ENCODE results near the gene DPP10. TPM values are rescaled to one million over a fixed set of nuclear protein-coding genes. Genes with fewer than 3 reads are reported as not detected.

DPP10 gene
- total and polyA plus RNA-seq, 3 experiments from 2014 or later = not detected

DNA sequence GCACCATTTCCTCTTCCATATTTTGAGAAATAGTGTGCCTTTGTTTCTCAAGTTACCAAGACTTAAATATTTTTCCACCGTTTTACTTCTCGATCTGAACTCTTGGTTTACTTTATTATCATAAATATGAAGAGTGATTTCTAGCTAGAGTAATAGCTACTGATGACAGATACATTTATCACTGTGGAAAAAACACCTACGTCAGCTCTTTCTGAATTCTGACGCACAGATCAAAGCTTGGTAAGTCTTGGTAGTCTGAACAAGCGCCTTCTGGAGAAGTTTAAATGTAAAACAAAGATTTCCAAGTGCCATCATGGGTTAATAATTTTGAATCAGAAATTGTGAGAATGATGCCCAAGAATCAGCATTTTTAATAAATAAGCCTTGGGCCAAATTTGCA lies 367.7 kb downstream of the DPP10 start:
- H3K4me3 Mint-ChIP-seq = no peak overlapping the region
- no peaks in the 10 kb centered on the region for H3K27me3 ChIP-seq (ENCODE audit: insufficient read depth, low read length, poor library complexity, severe bottlenecking)
- DNase-seq = no peak
- no peaks in the 10 kb centered on the region for H3K4me1 Mint-ChIP-seq
- H3K36me3 ChIP-seq (ENCODE audit: insufficient read depth, low read length) = no peaks in the 10 kb centered on the region
- no peak overlapping the region for H3K27ac ChIP-seq (ENCODE audit: low read depth, low read length)
- H3K27me3 Mint-ChIP-seq = no peaks in the 10 kb centered on the region
- no peaks in the 10 kb centered on the region for H3K9me3 ChIP-seq (ENCODE audit: low read length)
- H3K4me1 ChIP-seq (ENCODE audit: insufficient read depth, low read length) = no peaks in the 10 kb centered on the region
- H3K27ac Mint-ChIP-seq = no peak overlapping the region
- POLR2A ChIA-PET = no interaction called here
- peaks cover under 1 to 9% (median 5%) of the 10 kb centered on the region in 5 donors for H3K9me3 Mint-ChIP-seq
- no peak overlapping the region for H3K4me3 ChIP-seq (ENCODE audit: low read length)
- H3K36me3 Mint-ChIP-seq = no peaks in the 10 kb centered on the region
- CTCF ChIA-PET = no interaction called here

DNA sequence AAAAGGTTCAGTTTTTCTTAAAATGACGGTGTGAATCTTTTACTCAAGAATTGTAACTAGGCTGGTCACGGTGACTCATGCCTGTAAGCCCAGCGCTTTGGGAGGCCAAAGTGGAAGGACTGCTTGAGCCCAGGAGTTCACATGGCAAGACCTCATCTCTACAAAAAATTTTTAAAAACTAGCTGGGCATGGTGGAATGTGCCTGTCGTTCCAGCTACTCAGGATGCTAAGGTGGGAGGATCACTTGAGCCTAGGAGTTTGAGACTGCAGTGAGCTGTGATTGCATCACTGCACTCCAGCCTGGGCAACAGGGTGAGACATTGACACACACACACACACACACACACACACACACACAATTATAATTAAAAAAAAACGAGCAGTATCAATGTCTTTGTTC lies 369.8 kb downstream of the DPP10 start:
- ChIA-PET CTCF (no interaction called here), POLR2A (no interaction called here)
- Mint-ChIP-seq H3K27me3 (no peaks in the 10 kb centered on the region), H3K27ac (no peak overlapping the region), H3K4me1 (no peaks in the 10 kb centered on the region), H3K9me3 (peaks cover 0 to 9% (median 4%) of the 10 kb centered on the region in 5 donors), H3K4me3 (no peak overlapping the region), H3K36me3 (no peaks in the 10 kb centered on the region)
- Histone ChIP-seq H3K9me3 (ENCODE audit: low read length) (no peaks in the 10 kb centered on the region), H3K27me3 (ENCODE audit: insufficient read depth, low read length, poor library complexity, severe bottlenecking) (no peaks in the 10 kb centered on the region), H3K4me1 (ENCODE audit: insufficient read depth, low read length) (no peaks in the 10 kb centered on the region), H3K27ac (ENCODE audit: low read depth, low read length) (no peak overlapping the region), H3K36me3 (ENCODE audit: insufficient read depth, low read length) (no peaks in the 10 kb centered on the region), H3K4me3 (ENCODE audit: low read length) (no peak overlapping the region)
- DNase-seq = no peak

DNA sequence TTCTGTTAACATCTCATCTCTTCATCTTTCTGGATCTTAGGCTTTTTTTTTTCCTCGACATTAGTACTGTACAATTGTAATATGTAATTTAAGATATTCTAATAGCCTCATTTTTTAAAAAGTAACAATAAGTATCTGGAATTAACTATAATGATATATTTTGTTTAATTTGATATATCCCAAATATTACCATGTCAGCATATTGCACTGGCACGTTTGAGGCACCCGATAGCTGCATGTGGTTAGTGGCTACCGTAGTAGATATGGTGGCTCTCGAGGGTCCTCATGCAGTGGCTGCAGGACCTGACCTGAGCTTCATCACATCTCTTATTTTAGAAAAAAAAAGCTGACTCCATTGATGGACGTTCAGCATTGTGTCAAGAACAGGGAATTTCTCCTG lies 371.9 kb downstream of the DPP10 start:
- ChIA-PET POLR2A (no interaction called here), CTCF (no interaction called here)
- Mint-ChIP-seq H3K27ac (no peak overlapping the region), H3K4me3 (no peak overlapping the region), H3K4me1 (no peaks in the 10 kb centered on the region), H3K27me3 (no peaks in the 10 kb centered on the region), H3K36me3 (no peaks in the 10 kb centered on the region), H3K9me3 (peaks cover 3 to 9% (median 6%) of the 10 kb centered on the region in 5 donors)
- Histone ChIP-seq H3K4me1 (ENCODE audit: insufficient read depth, low read length) (no peaks in the 10 kb centered on the region), H3K36me3 (ENCODE audit: insufficient read depth, low read length) (no peaks in the 10 kb centered on the region), H3K27me3 (ENCODE audit: insufficient read depth, low read length, poor library complexity, severe bottlenecking) (no peaks in the 10 kb centered on the region), H3K9me3 (ENCODE audit: low read length) (no peaks in the 10 kb centered on the region), H3K4me3 (ENCODE audit: low read length) (no peak overlapping the region), H3K27ac (ENCODE audit: low read depth, low read length) (no peak overlapping the region)
- no peak for DNase-seq

DNA sequence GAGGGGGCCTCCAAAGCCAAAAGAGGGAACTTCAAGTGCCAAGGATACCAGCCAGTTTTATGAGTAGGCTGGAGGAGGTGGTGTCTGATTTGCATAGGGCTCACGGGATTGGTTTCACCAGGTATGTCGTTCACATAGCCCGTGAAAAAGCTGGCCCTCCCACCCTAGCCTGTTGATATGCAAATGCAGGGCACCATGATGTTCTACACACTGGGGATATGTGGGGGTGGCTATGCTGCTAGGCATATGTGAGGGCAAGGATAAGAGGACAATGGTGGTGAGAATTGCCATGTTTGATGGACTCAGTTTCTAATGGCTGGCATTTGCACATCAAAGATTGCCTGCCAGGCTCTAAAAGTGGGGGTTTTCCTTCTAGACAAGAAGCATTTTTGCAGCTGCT lies 378.6 kb downstream of the DPP10 start:
- H3K36me3 Mint-ChIP-seq = no peaks in the 10 kb centered on the region
- H3K4me1 Mint-ChIP-seq = no peaks in the 10 kb centered on the region
- no peaks in the 10 kb centered on the region for H3K36me3 ChIP-seq (ENCODE audit: insufficient read depth, low read length)
- no peaks in the 10 kb centered on the region for H3K9me3 ChIP-seq (ENCODE audit: low read length)
- ChIA-PET POLR2A (no interaction called here), CTCF (no interaction called here)
- H3K4me3 ChIP-seq (ENCODE audit: low read length) = no peak overlapping the region
- no peaks in the 10 kb centered on the region for H3K27me3 Mint-ChIP-seq
- no peak for DNase-seq
- H3K4me3 Mint-ChIP-seq = no peak overlapping the region
- H3K9me3 Mint-ChIP-seq = peaks cover 3 to 9% (median 6%) of the 10 kb centered on the region in 5 donors
- no peak overlapping the region for H3K27ac Mint-ChIP-seq
- H3K27me3 ChIP-seq (ENCODE audit: insufficient read depth, low read length, poor library complexity, severe bottlenecking) = no peaks in the 10 kb centered on the region
- no peaks in the 10 kb centered on the region for H3K4me1 ChIP-seq (ENCODE audit: insufficient read depth, low read length)
- no peak overlapping the region for H3K27ac ChIP-seq (ENCODE audit: low read depth, low read length)

DNA sequence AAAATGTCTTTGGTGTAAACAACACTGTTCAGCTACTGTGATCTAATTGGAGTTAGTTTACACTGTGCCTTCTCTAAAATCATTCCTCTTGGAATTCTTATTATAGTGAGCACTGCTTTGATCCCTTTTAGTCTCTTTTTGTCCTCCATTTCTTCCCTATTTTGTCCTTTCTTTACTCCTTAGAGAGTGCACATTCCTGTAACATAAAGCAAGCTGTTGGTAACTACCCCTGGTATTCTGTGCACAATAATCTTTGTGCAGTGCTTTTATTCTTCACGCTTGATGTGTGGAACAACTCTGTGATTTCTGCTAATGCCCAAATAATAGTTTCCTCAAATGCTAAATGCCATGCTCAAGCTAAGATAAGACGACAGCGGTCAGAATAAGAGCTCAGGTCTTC lies 401.5 kb downstream of the DPP10 start:
- no peaks in the 10 kb centered on the region for H3K27me3 ChIP-seq (ENCODE audit: insufficient read depth, low read length, poor library complexity, severe bottlenecking)
- H3K4me1 Mint-ChIP-seq = no peaks in the 10 kb centered on the region
- H3K4me1 ChIP-seq (ENCODE audit: insufficient read depth, low read length) = no peaks in the 10 kb centered on the region
- CTCF ChIA-PET = no interaction called here
- no peak overlapping the region for H3K4me3 Mint-ChIP-seq
- POLR2A ChIA-PET = no interaction called here
- H3K4me3 ChIP-seq (ENCODE audit: low read length) = no peak overlapping the region
- H3K36me3 Mint-ChIP-seq = no peaks in the 10 kb centered on the region
- DNase-seq = no peak
- H3K27me3 Mint-ChIP-seq = no peaks in the 10 kb centered on the region
- no peaks in the 10 kb centered on the region for H3K36me3 ChIP-seq (ENCODE audit: insufficient read depth, low read length)
- no peaks in the 10 kb centered on the region for H3K9me3 ChIP-seq (ENCODE audit: low read length)
- no peak overlapping the region for H3K27ac Mint-ChIP-seq
- peaks cover 0 to 26% (median 4%) of the 10 kb centered on the region in 5 donors for H3K9me3 Mint-ChIP-seq
- H3K27ac ChIP-seq (ENCODE audit: low read depth, low read length) = no peak overlapping the region

DNA sequence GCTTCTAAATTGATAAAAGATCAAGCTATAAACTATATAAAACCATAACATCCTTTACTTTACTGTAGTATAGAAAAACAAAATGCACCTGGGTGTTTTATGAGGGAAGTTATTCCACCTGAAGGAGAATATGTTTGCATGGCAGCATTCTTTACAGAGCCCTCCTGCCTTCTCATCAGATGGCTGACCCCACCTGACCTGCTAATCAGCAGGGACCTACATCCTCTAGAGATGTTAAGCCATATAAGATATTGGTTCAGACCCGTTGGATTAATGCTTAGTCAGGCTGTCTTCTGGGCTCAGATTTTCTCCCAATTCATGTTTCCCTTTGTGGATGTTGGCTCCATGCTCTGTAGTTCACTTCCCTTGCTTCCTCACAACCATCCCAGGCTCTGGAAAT lies 414.8 kb downstream of the DPP10 start:
- H3K36me3 Mint-ChIP-seq = no peaks in the 10 kb centered on the region
- ChIA-PET POLR2A (no interaction called here), CTCF (no interaction called here)

DNA sequence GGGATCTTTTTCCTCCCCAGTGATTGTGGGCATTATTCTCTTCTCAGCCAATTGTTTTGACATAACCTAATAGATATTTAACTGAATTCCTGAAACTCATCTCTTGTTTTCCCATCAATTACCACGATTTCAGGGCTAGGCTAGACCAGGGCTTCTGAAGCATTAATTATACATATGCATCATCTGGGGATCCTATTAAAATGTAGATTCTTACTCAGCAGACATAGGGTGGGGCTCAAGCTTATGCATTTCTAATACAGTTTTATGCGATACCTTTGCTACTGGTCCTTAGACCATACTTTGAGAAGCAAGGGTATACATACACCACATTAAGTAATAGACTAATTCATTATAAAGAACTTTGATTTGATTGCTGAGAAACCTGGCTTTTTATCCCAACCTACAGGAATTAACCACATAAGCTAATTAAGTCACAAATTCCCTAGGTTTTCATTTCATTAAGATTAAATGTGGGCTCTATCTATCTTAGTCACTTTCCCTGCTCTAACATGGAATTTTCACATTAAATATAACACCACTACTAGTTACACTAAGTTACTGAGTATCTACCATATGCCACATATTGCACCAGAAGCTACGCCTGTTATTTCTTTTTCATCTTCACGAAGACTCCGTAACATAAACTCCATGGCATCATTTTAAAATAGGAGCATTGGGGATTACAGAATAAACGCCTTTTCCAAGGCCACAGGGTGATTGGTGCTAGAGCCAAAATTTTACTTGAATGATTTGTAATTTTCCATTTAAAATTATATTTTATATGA lies 417.5 kb downstream of the DPP10 start:
- H3K4me1 Mint-ChIP-seq = no peaks in the 10 kb centered on the region
- peaks cover 0 to 15% (median 2%) of the 10 kb centered on the region in 5 donors for H3K9me3 Mint-ChIP-seq
- DNase-seq = no peak
- no peak overlapping the region for H3K27ac ChIP-seq (ENCODE audit: low read depth, low read length)
- ChIA-PET CTCF (no interaction called here), POLR2A (no interaction called here)
- no peaks in the 10 kb centered on the region for H3K27me3 Mint-ChIP-seq
- H3K4me1 ChIP-seq (ENCODE audit: insufficient read depth, low read length) = no peaks in the 10 kb centered on the region
- H3K27me3 ChIP-seq (ENCODE audit: insufficient read depth, low read length, poor library complexity, severe bottlenecking) = no peaks in the 10 kb centered on the region
- no peak overlapping the region for H3K4me3 ChIP-seq (ENCODE audit: low read length)
- H3K27ac Mint-ChIP-seq = no peak overlapping the region
- no peak overlapping the region for H3K4me3 Mint-ChIP-seq
- no peaks in the 10 kb centered on the region for H3K36me3 Mint-ChIP-seq
- no peaks in the 10 kb centered on the region for H3K36me3 ChIP-seq (ENCODE audit: insufficient read depth, low read length)
- H3K9me3 ChIP-seq (ENCODE audit: low read length) = no peaks in the 10 kb centered on the region

More for the DNA sequence above, 414.8 kb downstream of the DPP10 start:
- peaks cover 0 to 15% (median under 1%) of the 10 kb centered on the region in 5 donors for H3K9me3 Mint-ChIP-seq
- H3K27ac ChIP-seq (ENCODE audit: low read depth, low read length) = no peak overlapping the region
- no peaks in the 10 kb centered on the region for H3K36me3 ChIP-seq (ENCODE audit: insufficient read depth, low read length)
- DNase-seq = no peak
- no peaks in the 10 kb centered on the region for H3K4me1 Mint-ChIP-seq
- no peaks in the 10 kb centered on the region for H3K9me3 ChIP-seq (ENCODE audit: low read length)
- H3K27ac Mint-ChIP-seq = no peak overlapping the region
- H3K4me3 Mint-ChIP-seq = no peak overlapping the region
- H3K4me3 ChIP-seq (ENCODE audit: low read length) = no peak overlapping the region
- H3K27me3 ChIP-seq (ENCODE audit: insufficient read depth, low read length, poor library complexity, severe bottlenecking) = no peaks in the 10 kb centered on the region
- no peaks in the 10 kb centered on the region for H3K27me3 Mint-ChIP-seq
- no peaks in the 10 kb centered on the region for H3K4me1 ChIP-seq (ENCODE audit: insufficient read depth, low read length)

DNA sequence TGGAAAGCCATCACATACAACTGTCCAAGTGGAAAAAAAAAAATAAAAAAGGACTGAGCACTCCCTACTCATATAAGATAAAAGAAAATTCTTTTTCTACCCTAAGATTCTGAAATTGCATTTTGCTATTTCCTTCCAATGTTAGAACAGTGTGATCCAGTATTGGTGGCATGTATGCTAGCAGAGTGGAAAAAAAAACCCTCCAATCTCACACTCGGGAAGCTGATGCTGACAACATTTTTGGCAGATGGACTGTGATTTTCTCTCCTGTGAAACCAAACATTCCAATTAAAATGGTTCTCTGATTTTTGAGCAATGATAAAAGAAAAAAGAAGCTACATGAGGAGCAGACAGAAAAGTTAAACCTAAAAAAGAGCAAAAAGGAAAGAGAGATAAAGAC lies 419.8 kb downstream of the DPP10 start:
- CTCF ChIA-PET = no interaction called here
- Mint-ChIP-seq H3K4me3 (no peak overlapping the region), H3K36me3 (no peaks in the 10 kb centered on the region), H3K9me3 (peaks cover 0 to 12% (median 2%) of the 10 kb centered on the region in 5 donors), H3K4me1 (no peaks in the 10 kb centered on the region), H3K27ac (no peak overlapping the region), H3K27me3 (no peaks in the 10 kb centered on the region)
- Histone ChIP-seq H3K9me3 (ENCODE audit: low read length) (no peaks in the 10 kb centered on the region), H3K27me3 (ENCODE audit: insufficient read depth, low read length, poor library complexity, severe bottlenecking) (no peaks in the 10 kb centered on the region), H3K4me3 (ENCODE audit: low read length) (no peak overlapping the region), H3K27ac (ENCODE audit: low read depth, low read length) (no peak overlapping the region), H3K36me3 (ENCODE audit: insufficient read depth, low read length) (no peaks in the 10 kb centered on the region), H3K4me1 (ENCODE audit: insufficient read depth, low read length) (no peaks in the 10 kb centered on the region)
- no peak for DNase-seq
- POLR2A ChIA-PET = no interaction called here
